IPS-NIHi11 (cell line): Measurements from ENCODE around the gene SLC6A20.

Experiments
- DNase-seq: peaks from one replicate; pipeline ENCODE4 v3.0.0; 2012; ENCODE audit warnings: mixed read lengths, low spot score

Gene SLC6A20

GRCh38 chr3:45716790-45717336, 79.5 kb downstream of the SLC6A20 start:
- DNase-seq: no peak

GRCh38 chr3:45715945-45716344, 80.4 kb downstream of the SLC6A20 start:
- DNase-seq: no peak

GRCh38 chr3:45712434-45713110, 83.8 kb downstream of the SLC6A20 start:
- no peak for DNase-seq

- no peak for DNase-seq
Measured at GRCh38 chr3:45711931-45712330, 84.4 kb downstream of the SLC6A20 start.

- no peak for DNase-seq
Measured at GRCh38 chr3:45705839-45706808, 90.2 kb downstream of the SLC6A20 start.
